SU-DHL-6 (cell line): Measurements from ENCODE around the gene GRIK3.

Experiments
- CTCF ChIP-seq: fragments of 200-600 bp; sonication (generic); IDR thresholded peaks from one replicate; pipeline ENCODE4 v1.5.1; 2017; ENCODE audit warnings: antibody characterized with exemption, mild to moderate bottlenecking, low read length, moderate library complexity; ENCODE audit not compliant: insufficient read depth, poor library complexity, severe bottlenecking
- EZH2phosphoT487 ChIP-seq: fragments of 200-600 bp; sonication (generic), shearing (Covaris generic); conservative IDR thresholded peaks from 2 replicates; pipeline ENCODE4 v1.6.1; 2018; ENCODE audit warnings: mild to moderate bottlenecking, antibody characterized with exemption, low read length, moderate library complexity, mixed read lengths

- TF ChIP-seq CTCF: no peak
- TF ChIP-seq EZH2phosphoT487: no peak
Observed at GRCh38 chr1:36937371-36937770, 96.9 kb downstream of the GRIK3 start.
